ENCODE results near the gene IL17C.

Gene IL17C

GRCh38 chr16:88659160-88659559 lies 20.8 kb downstream of the IL17C start:
- no peak for TF ChIP-seq CTCF (IDR thresholded peaks at IDR 0.05; ENCODE audit: insufficient read depth, low read length, missing control alignments)
- ChIA-PET CTCF (no interaction called here), POLR2A (no interaction called here)
- no peak for DNase-seq (ENCODE audit: low read depth, low spot score)
- no peak overlapping the region for H3K4me3 ChIP-seq (ENCODE audit: low read depth, low read length)

GRCh38 chr16:88661468-88661867 lies 23.1 kb downstream of the IL17C start:
- no peak for DNase-seq (ENCODE audit: low read depth, low spot score)
- H3K4me3 ChIP-seq (ENCODE audit: low read depth, low read length), result 0 out of 2 replicates have a peak overlapping the region, but pooled peaks have one; percentile 6
- POLR2A ChIA-PET, result no interaction called here
- no peak for TF ChIP-seq CTCF (IDR thresholded peaks at IDR 0.05; ENCODE audit: insufficient read depth, low read length, missing control alignments)
- CTCF ChIA-PET, result no interaction called here

- CTCF ChIA-PET, result interaction anchor here (1.2 to 1.4 kb wide), 2 partner anchors 11 to 196 kb away, joined by 3 read pairs; no protein-coding TSS in a partner anchor
- DNase-seq (ENCODE audit: low read depth, low spot score), result no peak
- H3K4me3 ChIP-seq (ENCODE audit: low read depth, low read length), result peak overlapping the region; percentile 98
- POLR2A ChIA-PET, result interaction anchor here (0.6 to 1.1 kb wide), 5 partner anchors 12 to 195 kb away, joined by 3 read pairs; no protein-coding TSS in a partner anchor
- no peak for TF ChIP-seq CTCF (IDR thresholded peaks at IDR 0.05; ENCODE audit: insufficient read depth, low read length, missing control alignments)
Observed at GRCh38 chr16:88662222-88662842, 24.0 kb downstream of the IL17C start.

GRCh38 chr16:88662843-88663606 lies 24.7 kb downstream of the IL17C start, which contains the start of gene MVD:
Gene MVD, minus strand, starts transcription at chr16:88663091. Its CDS starts 11 bp downstream, at chr16:88663080.
- no peak for TF ChIP-seq CTCF (IDR thresholded peaks at IDR 0.05; ENCODE audit: insufficient read depth, low read length, missing control alignments)
- CTCF ChIA-PET, result interaction anchor here (1.2 to 2.0 kb wide), 5 partner anchors 10 to 195 kb away, joined by 3 to 6 read pairs (median 3); no protein-coding TSS in a partner anchor
- DNase-seq (ENCODE audit: low read depth, low spot score), result peak; percentile 77
- POLR2A ChIA-PET, result interaction anchor here (0.6 to 1.1 kb wide), 5 partner anchors 13 to 195 kb away, joined by 3 read pairs; no protein-coding TSS in a partner anchor
- H3K4me3 ChIP-seq (ENCODE audit: low read depth, low read length), result peak within 1 kb of the TSS; percentile 98

- POLR2A ChIA-PET, result no interaction called here
- no peak for TF ChIP-seq CTCF (IDR thresholded peaks at IDR 0.05; ENCODE audit: insufficient read depth, low read length, missing control alignments)
- CTCF ChIA-PET, result interaction anchor here (0.9 to 2.0 kb wide), 2 partner anchors 11 to 20 kb away, joined by 3 to 6 read pairs; no protein-coding TSS in a partner anchor
- H3K4me3 ChIP-seq (ENCODE audit: low read depth, low read length), result no peak overlapping the region
- no peak for DNase-seq (ENCODE audit: low read depth, low spot score)
Observed at GRCh38 chr16:88665148-88665547, 26.8 kb downstream of the IL17C start.

- TF ChIP-seq CTCF (IDR thresholded peaks at IDR 0.05; ENCODE audit: insufficient read depth, low read length, missing control alignments), result no peak
- DNase-seq (ENCODE audit: low read depth, low spot score), result no peak
- CTCF ChIA-PET, result no interaction called here
- H3K4me3 ChIP-seq (ENCODE audit: low read depth, low read length), result no peak overlapping the region
- POLR2A ChIA-PET, result no interaction called here
Observed at GRCh38 chr16:88665570-88665969, 27.2 kb downstream of the IL17C start.

Data from AG04449 (cell line).